ENCODE data around the gene KLF2. TPM values are rescaled to one million over a fixed set of nuclear protein-coding genes. Genes with fewer than 3 reads are reported as not detected.
"Not testable (repeated sequence)": the region's sequence is repeated elsewhere in the genome, so short reads cannot be mapped to it uniquely, and the experiment has no call there.

Gene KLF2
- total RNA-seq, 3 donors from 2014 or later (not counting 1 experiment from before 2014, with no cell fraction given) = 246 to 645 (median 377) TPM

GRCh38 chr19:16283210-16284061 lies 41.2 kb upstream of the KLF2 start:
- H3K4me3 Mint-ChIP-seq = peak overlapping the region; percentile 13
- H3K4me3 ChIP-seq (ENCODE audit: low read length) = no peak overlapping the region
- peak overlapping the region in 1 of 2 donors; percentile 46 for H3K27ac Mint-ChIP-seq
- WGBS (ENCODE audit: insufficient coverage) = 14% methylated on average over 33 of the region's 36 CpGs
- H3K36me3 Mint-ChIP-seq = no peaks in the 10 kb centered on the region
- ATAC-seq (peak; percentile 37 to 50 (median 49)), DNase-seq (peak in 1 of 2 donors; percentile 74)
- intact Hi-C loops (cut with micrococcal nuclease) = no loop called here
- H3K27me3 ChIP-seq (ENCODE audit: control insufficient read depth, insufficient read depth, low read length) = peaks cover 2% of the 10 kb centered on the region
- H3K36me3 ChIP-seq (ENCODE audit: control insufficient read depth, insufficient read depth, low read length) = no peaks in the 10 kb centered on the region
- H3K9me3 Mint-ChIP-seq = no peaks in the 10 kb centered on the region
- H3K9me3 ChIP-seq (ENCODE audit: control insufficient read depth, insufficient read depth, low read length) = no peaks in the 10 kb centered on the region
- peaks cover 5 to 25% of the 10 kb centered on the region in 2 donors for H3K27me3 Mint-ChIP-seq (ENCODE audit: low read depth in 2 of 2)
- peaks cover 0 to 15% of the 10 kb centered on the region in 2 donors for H3K4me1 Mint-ChIP-seq
- peaks cover 23% of the 10 kb centered on the region for H3K4me1 ChIP-seq (ENCODE audit: control insufficient read depth, insufficient read depth, low read length)
- no peak for TF ChIP-seq CTCF (IDR thresholded peaks at IDR 0.05)
- H3K27ac ChIP-seq (ENCODE audit: low read length) = peak overlapping the region; percentile 3

- WGBS (ENCODE audit: insufficient coverage) = 99% methylated on average over 9 of the region's 9 CpGs
- H3K36me3 Mint-ChIP-seq = no peaks in the 10 kb centered on the region
- H3K4me3 ChIP-seq (ENCODE audit: low read length) = no peak overlapping the region
Observed at GRCh38 chr19:16284505-16284904, 40.1 kb upstream of the KLF2 start.

GRCh38 chr19:16285079-16285478 lies 39.5 kb upstream of the KLF2 start:
- H3K4me3 Mint-ChIP-seq; H3K27ac ChIP-seq (ENCODE audit: low read length); H3K36me3 ChIP-seq (ENCODE audit: control insufficient read depth, insufficient read depth, low read length); H3K4me3 ChIP-seq (ENCODE audit: low read length); H3K9me3 ChIP-seq (ENCODE audit: control insufficient read depth, insufficient read depth, low read length); H3K27me3 ChIP-seq (ENCODE audit: control insufficient read depth, insufficient read depth, low read length); H3K27ac Mint-ChIP-seq; H3K36me3 Mint-ChIP-seq; DNase-seq; ATAC-seq; intact Hi-C loops (cut with micrococcal nuclease); H3K9me3 Mint-ChIP-seq: not testable (repeated sequence)
- H3K27me3 Mint-ChIP-seq (ENCODE audit: low read depth in 2 of 2) = peaks cover 5 to 26% of the 10 kb centered on the region in 2 donors
- H3K4me1 Mint-ChIP-seq = peaks cover 0 to 15% of the 10 kb centered on the region in 2 donors
- peaks cover 25% of the 10 kb centered on the region for H3K4me1 ChIP-seq (ENCODE audit: control insufficient read depth, insufficient read depth, low read length)
- WGBS (ENCODE audit: insufficient coverage) = 83% methylated on average over 3 of the region's 3 CpGs

More at GRCh38 chr19:16284505-16284904, 40.1 kb upstream of the KLF2 start:
- ATAC-seq (no peak), DNase-seq (no peak)
- no peak for TF ChIP-seq CTCF (IDR thresholded peaks at IDR 0.05)
- peaks cover 5 to 26% of the 10 kb centered on the region in 2 donors for H3K27me3 Mint-ChIP-seq (ENCODE audit: low read depth in 2 of 2)
- H3K36me3 ChIP-seq (ENCODE audit: control insufficient read depth, insufficient read depth, low read length) = no peaks in the 10 kb centered on the region
- peaks cover 0 to 15% of the 10 kb centered on the region in 2 donors for H3K4me1 Mint-ChIP-seq
- no peaks in the 10 kb centered on the region for H3K9me3 Mint-ChIP-seq
- H3K4me1 ChIP-seq (ENCODE audit: control insufficient read depth, insufficient read depth, low read length) = peaks cover 23% of the 10 kb centered on the region
- no peak overlapping the region for H3K27ac ChIP-seq (ENCODE audit: low read length)
- no peak overlapping the region for H3K4me3 Mint-ChIP-seq
- no peak overlapping the region for H3K27ac Mint-ChIP-seq
- peaks cover 2% of the 10 kb centered on the region for H3K27me3 ChIP-seq (ENCODE audit: control insufficient read depth, insufficient read depth, low read length)
- H3K9me3 ChIP-seq (ENCODE audit: control insufficient read depth, insufficient read depth, low read length) = no peaks in the 10 kb centered on the region
- intact Hi-C loops (cut with micrococcal nuclease) = no loop called here

- Mint-ChIP-seq H3K4me3 (no peak overlapping the region), H3K27ac (no peak overlapping the region), H3K36me3 (no peaks in the 10 kb centered on the region), H3K27me3 (ENCODE audit: low read depth in 2 of 2) (peaks cover 5 to 25% of the 10 kb centered on the region in 2 donors), H3K9me3 (no peaks in the 10 kb centered on the region), H3K4me1 (peaks cover 0 to 15% of the 10 kb centered on the region in 2 donors)
- no peaks in the 10 kb centered on the region for H3K9me3 ChIP-seq (ENCODE audit: control insufficient read depth, insufficient read depth, low read length)
- WGBS (ENCODE audit: insufficient coverage) = 27% methylated on average over 22 of the region's 22 CpGs
- DNase-seq (peak in 1 of 2 donors; percentile 57), ATAC-seq (no peak)
- no peak overlapping the region for H3K4me3 ChIP-seq (ENCODE audit: low read length)
- H3K27ac ChIP-seq (ENCODE audit: low read length) = no peak overlapping the region
- H3K36me3 ChIP-seq (ENCODE audit: control insufficient read depth, insufficient read depth, low read length) = no peaks in the 10 kb centered on the region
- TF ChIP-seq CTCF (IDR thresholded peaks at IDR 0.05) = no peak
- peaks cover 25% of the 10 kb centered on the region for H3K4me1 ChIP-seq (ENCODE audit: control insufficient read depth, insufficient read depth, low read length)
- H3K27me3 ChIP-seq (ENCODE audit: control insufficient read depth, insufficient read depth, low read length) = peaks cover 2% of the 10 kb centered on the region
- intact Hi-C loops (cut with micrococcal nuclease) = no loop called here
Observed at GRCh38 chr19:16285769-16286498, 38.7 kb upstream of the KLF2 start.

Data from natural killer cell (primary cell).